Ishikawa (cell line): ENCODE data around the gene SRCIN1.

ENCODE experiments used
- CEBPB ChIP-seq: IDR thresholded peaks from 2 replicates; pipeline ENCODE4 v1.6.1; 2012
- CREB1 ChIP-seq: IDR thresholded peaks from 2 replicates; pipeline ENCODE4 v1.6.1; 2012; ENCODE audit warnings: low read depth
- FOXM1 ChIP-seq: IDR thresholded peaks from 2 replicates; pipeline ENCODE4 v1.6.1; 2012; ENCODE audit warnings: low read depth, borderline replicate concordance
- MAX ChIP-seq: IDR thresholded peaks from 2 replicates; pipeline ENCODE4 v1.6.1; 2012
- RAD21 ChIP-seq: IDR thresholded peaks from 2 replicates; pipeline ENCODE4 v1.6.1; 2012; ENCODE audit warnings: low read depth
- REST ChIP-seq: IDR thresholded peaks from 2 replicates; pipeline ENCODE4 v1.6.1; 2012; ENCODE audit warnings: low read depth, mild to moderate bottlenecking
- TAF1 ChIP-seq: IDR thresholded peaks from 2 replicates; pipeline ENCODE4 v1.6.1; 2012; ENCODE audit warnings: low read depth, mild to moderate bottlenecking
- TEAD4 ChIP-seq: IDR thresholded peaks from 2 replicates; pipeline ENCODE4 v1.6.1; 2012
- YY1 ChIP-seq: IDR thresholded peaks from 2 replicates; pipeline ENCODE4 v1.6.1; 2012; ENCODE audit warnings: low read depth

- TF ChIP-seq MAX: no peak
- TF ChIP-seq CEBPB: no peak
- TF ChIP-seq RAD21: no peak
- TF ChIP-seq FOXM1: no peak
- TF ChIP-seq REST: no peak
- no peak for TF ChIP-seq YY1
- TF ChIP-seq CREB1: no peak
- no peak for TF ChIP-seq TEAD4
- TF ChIP-seq TAF1: no peak
Measured at GRCh38 chr17:38587947-38588787, 17.6 kb downstream of the SRCIN1 start.
